T-helper 2 cell (primary cell): Measurements from ENCODE around the gene ERLIN1.
"Not testable (repeated sequence)": the region's sequence is repeated elsewhere in the genome, so short reads cannot be mapped to it uniquely, and the experiment has no call there.

ENCODE experiments used
- DNase-seq, 5 experiments: peaks; one replicate each; pipeline versions ENCODE4 v3.0.0 to v3.0.0-alpha.2; 2012 to 2022

The ERLIN1 gene

GRCh38 chr10:100131571-100131970 lies 54.3 kb downstream of the ERLIN1 start:
- no peak for DNase-seq

GRCh38 chr10:100130831-100131230 lies 55.0 kb downstream of the ERLIN1 start:
- DNase-seq: no peak

- DNase-seq: no peak
These were observed 56.4 kb downstream of the ERLIN1 start for GRCh38 chr10:100129424-100129823.

GRCh38 chr10:100128951-100129350 lies 56.9 kb downstream of the ERLIN1 start:
- no peak for DNase-seq

GRCh38 chr10:100125335-100125734 lies 60.5 kb downstream of the ERLIN1 start:
- DNase-seq: not testable (repeated sequence)

- DNase-seq: no peak
These were observed 61.7 kb downstream of the ERLIN1 start for GRCh38 chr10:100124097-100124496.

- peak in 1 of 5 experiments; percentile 46 for DNase-seq
These were observed 63.0 kb downstream of the ERLIN1 start for GRCh38 chr10:100122780-100123179.

- no peak for DNase-seq
These were observed 65.3 kb downstream of the ERLIN1 start for GRCh38 chr10:100120550-100120949.

GRCh38 chr10:100119726-100120125 lies 66.1 kb downstream of the ERLIN1 start:
- no peak for DNase-seq

- no peak for DNase-seq
These were observed 70.7 kb downstream of the ERLIN1 start for GRCh38 chr10:100114976-100115770.

GRCh38 chr10:100114460-100114859 lies 71.4 kb downstream of the ERLIN1 start:
- no peak for DNase-seq

GRCh38 chr10:100109670-100110069 lies 76.2 kb downstream of the ERLIN1 start:
- DNase-seq: peak in 1 of 5 experiments; percentile 9

GRCh38 chr10:100106865-100107264 lies 79.0 kb downstream of the ERLIN1 start:
- no peak for DNase-seq

- DNase-seq: no peak
These were observed 81.5 kb downstream of the ERLIN1 start for GRCh38 chr10:100104300-100104699.

GRCh38 chr10:100103581-100103980 lies 82.2 kb downstream of the ERLIN1 start:
- no peak for DNase-seq

GRCh38 chr10:100101192-100102076 lies 84.4 kb downstream of the ERLIN1 start:
- DNase-seq: no peak

- no peak for DNase-seq
These were observed 85.1 kb downstream of the ERLIN1 start for GRCh38 chr10:100100651-100101184.
